Naive thymus-derived CD4-positive, alpha-beta T cell (primary cell): Measurements from ENCODE around the gene AP2S1. TPM values are rescaled to one million over a fixed set of nuclear protein-coding genes. Genes with fewer than 3 reads are reported as not detected.

Source experiments
- ATAC-seq: fragments of 150-1000 bp; cut with Tn5 transposase; 2 replicates; pipeline ENCODE4 v1.10.0; 2021; ENCODE audit warnings: mild to moderate bottlenecking, moderate library complexity
- CTCF ChIA-PET: fragments of 350-600 bp; sonication (Branson Sonifier 250); formaldehyde crosslinking; loops from one replicate; lab custom pipeline; 2021; ENCODE audit warnings: antibody characterized with exemption; lab: Charles Lee
- POLR2A ChIA-PET: fragments of 350-600 bp; sonication (Branson Sonifier 250); formaldehyde crosslinking; loops from one replicate; lab custom pipeline; 2021; ENCODE audit warnings: antibody characterized with exemption, inconsistent platforms; lab: Charles Lee
- DNase-seq, 9 donors: peaks; one replicate each; pipeline versions ENCODE4 v3.0.0 to v3.0.0-alpha.2; 2020 to 2022; ENCODE audit warnings: mixed read lengths in 1 of 9
- H3K27ac ChIP-seq: one replicate; pipeline ENCODE4 v1.7.0; 2013; ENCODE audit warnings: mild to moderate bottlenecking, low read depth, low read length, moderate library complexity
- H3K27me3 ChIP-seq, 2 donors: one replicate each; pipeline ENCODE4 v1.7.0; 2013; ENCODE audit warnings: low read length in 2 of 2, mild to moderate bottlenecking in 2 of 2, moderate library complexity in 2 of 2; ENCODE audit not compliant: control insufficient read depth in 2 of 2, insufficient read depth in 2 of 2
- H3K36me3 ChIP-seq, 3 experiments: 1 replicate in 2 of 3; 2 replicates in 1 of 3; pipeline ENCODE4 v1.7.0; 2013; ENCODE audit warnings: low read length in 3 of 3, mild to moderate bottlenecking in 3 of 3, moderate library complexity in 1 of 3; ENCODE audit not compliant: insufficient read depth in 3 of 3, control insufficient read depth in 2 of 3
- H3K4me1 ChIP-seq, 2 donors: one replicate each; pipeline ENCODE4 v1.7.0; 2013; ENCODE audit warnings: low read length in 2 of 2, mild to moderate bottlenecking in 2 of 2, moderate library complexity in 1 of 2; ENCODE audit not compliant: control insufficient read depth in 2 of 2, insufficient read depth in 2 of 2
- H3K4me3 ChIP-seq: 2 replicates; pipeline ENCODE4 v1.7.0; 2013; ENCODE audit warnings: mild to moderate bottlenecking, low read length
- H3K9me3 ChIP-seq, 3 experiments: 1 replicate in 2 of 3; 2 replicates in 1 of 3; pipeline ENCODE4 v1.7.0; 2013; ENCODE audit warnings: low read length in 3 of 3; ENCODE audit not compliant: control insufficient read depth in 2 of 3
- H3K27ac Mint-ChIP-seq, 9 donors: one replicate each; pipeline ENCODE4 v1.8.0; 2020 to 2022; ENCODE audit warnings: mixed read lengths in 9 of 9, mild to moderate bottlenecking in 8 of 9, moderate library complexity in 5 of 9, inconsistent platforms in 2 of 9
- H3K27me3 Mint-ChIP-seq, 5 donors: one replicate each; pipeline ENCODE4 v1.8.0; 2021 to 2022; ENCODE audit warnings: mixed read lengths in 5 of 5, mild to moderate bottlenecking in 1 of 5
- H3K36me3 Mint-ChIP-seq, 5 donors: one replicate each; pipeline ENCODE4 v1.8.0; 2020 to 2022; ENCODE audit warnings: mixed read lengths in 5 of 5, mild to moderate bottlenecking in 3 of 5, inconsistent platforms in 1 of 5
- H3K4me1 Mint-ChIP-seq, 7 donors: one replicate each; pipeline ENCODE4 v1.8.0; 2020 to 2022; ENCODE audit warnings: mixed read lengths in 7 of 7, mild to moderate bottlenecking in 3 of 7, inconsistent platforms in 1 of 7
- H3K4me3 Mint-ChIP-seq, 10 donors: one replicate each; pipeline ENCODE4 v1.8.0; 2020 to 2022; ENCODE audit warnings: mild to moderate bottlenecking in 10 of 10, mixed read lengths in 10 of 10, moderate library complexity in 6 of 10, inconsistent platforms in 2 of 10
- H3K9me3 Mint-ChIP-seq, 11 donors: one replicate each; pipeline ENCODE4 v1.8.0; 2020 to 2022; ENCODE audit warnings: mixed read lengths in 11 of 11, mild to moderate bottlenecking in 4 of 11, inconsistent platforms in 1 of 11, moderate library complexity in 1 of 11
- intact Hi-C, 2 donors: fragments of 100-400 bp; cut with micrococcal nuclease; formaldehyde crosslinking; loops; one replicate each; pipeline ENCODE4 v1.15.1; 2023
- polyA plus RNA-seq, 2 donors: library from polyadenylated mRNA; unstranded; fragments of 300-500 nt; fragmentation: Illumina TruSeq; gene quantifications; one replicate each; pipeline ENCODE4 v1.2.3, GENCODE V29; 2021
- total RNA-seq, 6 experiments: library from RNA in 5 of 6; stranded (reverse) in 5 of 6; gene quantifications; 1 replicate in 5 of 6; 2 replicates in 1 of 6; pipeline ENCODE4 v1.2.3 and lab custom pipeline; 2021 to 2026

AP2S1 gene
- total and polyA plus RNA-seq, 7 experiments from 2014 or later = 34.4 to 116 (median 60.1) TPM

DNA sequence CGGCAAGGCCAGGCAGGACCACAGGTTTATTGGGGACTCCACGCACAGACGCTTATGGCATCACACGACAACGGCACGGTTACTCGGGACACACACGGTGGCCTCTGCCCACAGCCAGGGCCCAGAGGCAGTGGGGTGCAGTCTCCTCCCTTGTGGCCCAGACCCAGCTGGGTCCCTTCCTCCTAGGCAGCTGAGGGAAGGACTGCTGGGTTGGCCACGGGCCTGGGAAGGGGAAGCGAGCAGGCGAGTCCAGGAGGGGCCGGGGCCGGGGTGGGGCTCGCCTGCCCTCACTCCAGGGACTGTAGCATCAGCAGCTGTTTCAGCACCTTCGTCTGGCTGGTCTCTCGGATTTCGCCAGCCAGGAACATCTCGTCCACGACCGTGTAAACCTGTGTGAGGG lies 12.5 kb downstream of the AP2S1 start:
- CTCF ChIA-PET = interaction anchor here (0.9 kb wide), 1 partner anchor 80 kb away, joined by 4 read pairs; no protein-coding TSS in a partner anchor
- H3K36me3 Mint-ChIP-seq = peaks cover 0 to 19% (median 3%) of the 10 kb centered on the region in 5 donors
- peaks cover 0 to 47% (median 0%) of the 10 kb centered on the region in 3 experiments for H3K36me3 ChIP-seq

DNA sequence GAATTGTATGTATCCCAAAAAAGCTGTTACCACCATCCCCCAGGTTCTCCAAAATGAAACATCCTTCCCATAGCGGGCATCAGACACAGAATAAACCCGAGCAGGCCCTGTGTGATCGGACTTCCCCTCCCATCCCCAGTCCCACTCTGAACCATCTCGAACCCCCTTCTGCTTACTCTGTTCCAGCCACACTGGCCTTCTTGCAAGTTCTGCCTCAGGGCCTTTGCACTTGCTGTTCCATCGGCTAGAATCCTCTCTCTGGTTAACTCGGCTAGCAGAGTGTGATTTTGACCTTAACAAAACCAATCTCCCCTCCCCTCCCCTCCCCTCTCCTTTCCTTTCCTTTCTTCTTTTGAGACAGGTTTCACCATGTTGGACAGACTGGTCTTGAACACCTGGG lies 15.7 kb downstream of the AP2S1 start:
- ChIA-PET POLR2A (no interaction called here), CTCF (no interaction called here)
- Mint-ChIP-seq H3K9me3 (no peaks in the 10 kb centered on the region), H3K27ac (no peak overlapping the region), H3K4me3 (no peak overlapping the region), H3K36me3 (peaks cover 0 to 8% (median 0%) of the 10 kb centered on the region in 5 donors), H3K27me3 (peaks cover 0 to 5% (median 0%) of the 10 kb centered on the region in 5 donors), H3K4me1 (peaks cover 0 to 2% (median 0%) of the 10 kb centered on the region in 7 donors)
- Histone ChIP-seq H3K27ac (no peak overlapping the region), H3K4me3 (no peak overlapping the region), H3K36me3 (peaks cover 0 to 26% (median 0%) of the 10 kb centered on the region in 3 experiments), H3K9me3 (no peaks in the 10 kb centered on the region), H3K27me3 (no peaks in the 10 kb centered on the region), H3K4me1 (no peaks in the 10 kb centered on the region)
- ATAC-seq = no peak
- intact Hi-C loops = no loop called here
- DNase-seq = no peak

More for the DNA sequence above, 12.5 kb downstream of the AP2S1 start:
- Mint-ChIP-seq H3K9me3 (no peaks in the 10 kb centered on the region), H3K4me1 (peaks cover 0 to 11% (median 0%) of the 10 kb centered on the region in 7 donors), H3K27ac (no peak overlapping the region), H3K4me3 (no peak overlapping the region), H3K27me3 (no peaks in the 10 kb centered on the region)
- Histone ChIP-seq H3K4me3 (no peak overlapping the region), H3K27ac (no peak overlapping the region), H3K27me3 (no peaks in the 10 kb centered on the region), H3K9me3 (no peaks in the 10 kb centered on the region), H3K4me1 (no peaks in the 10 kb centered on the region)
- DNase-seq (no peak), ATAC-seq (no peak)
- POLR2A ChIA-PET = interaction anchor here (0.9 kb wide), 1 partner anchor 51 kb away, joined by 3 read pairs; no protein-coding TSS in a partner anchor
- intact Hi-C loops = no loop called here

DNA sequence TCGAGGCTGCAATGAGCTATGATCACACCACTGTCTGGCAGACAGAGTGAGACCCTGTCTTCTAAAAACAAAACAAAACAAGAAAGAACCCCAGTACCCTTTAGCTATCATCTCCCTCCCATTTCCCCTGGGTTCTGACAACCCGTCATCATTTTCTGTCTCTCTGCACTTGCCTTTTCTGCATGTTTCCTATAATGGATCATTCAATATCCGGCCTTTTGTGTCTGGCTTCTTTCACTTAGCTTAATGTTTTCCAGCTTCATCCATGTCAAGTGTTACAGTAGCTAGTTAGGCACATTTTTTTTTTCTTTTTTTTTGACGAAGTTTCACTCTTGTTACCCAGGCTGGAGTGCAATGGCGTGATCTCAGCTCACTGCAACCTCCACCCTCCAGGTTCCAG lies 16.5 kb downstream of the AP2S1 start:
- Histone ChIP-seq H3K36me3 (peaks cover 0 to 17% (median 0%) of the 10 kb centered on the region in 3 experiments), H3K9me3 (no peaks in the 10 kb centered on the region), H3K27me3 (no peaks in the 10 kb centered on the region), H3K27ac (no peak overlapping the region), H3K4me1 (no peaks in the 10 kb centered on the region), H3K4me3 (no peak overlapping the region)
- DNase-seq (no peak), ATAC-seq (no peak)
- H3K4me1 Mint-ChIP-seq = peaks cover 0 to 4% (median 0%) of the 10 kb centered on the region in 7 donors
- H3K9me3 Mint-ChIP-seq = no peaks in the 10 kb centered on the region
- peaks cover 0 to 8% (median 0%) of the 10 kb centered on the region in 5 donors for H3K36me3 Mint-ChIP-seq
- H3K27ac Mint-ChIP-seq = no peak overlapping the region
- POLR2A ChIA-PET = interaction anchor here (0.8 to 1.2 kb wide), 3 partner anchors 9 to 22 kb away, joined by 3 read pairs; no protein-coding TSS in a partner anchor
- peaks cover 0 to 5% (median 0%) of the 10 kb centered on the region in 5 donors for H3K27me3 Mint-ChIP-seq
- H3K4me3 Mint-ChIP-seq = no peak overlapping the region
- CTCF ChIA-PET = interaction anchor here (1.1 kb wide), 1 partner anchor 69 kb away, joined by 3 read pairs; no protein-coding TSS in a partner anchor
- intact Hi-C loops = no loop called here

DNA sequence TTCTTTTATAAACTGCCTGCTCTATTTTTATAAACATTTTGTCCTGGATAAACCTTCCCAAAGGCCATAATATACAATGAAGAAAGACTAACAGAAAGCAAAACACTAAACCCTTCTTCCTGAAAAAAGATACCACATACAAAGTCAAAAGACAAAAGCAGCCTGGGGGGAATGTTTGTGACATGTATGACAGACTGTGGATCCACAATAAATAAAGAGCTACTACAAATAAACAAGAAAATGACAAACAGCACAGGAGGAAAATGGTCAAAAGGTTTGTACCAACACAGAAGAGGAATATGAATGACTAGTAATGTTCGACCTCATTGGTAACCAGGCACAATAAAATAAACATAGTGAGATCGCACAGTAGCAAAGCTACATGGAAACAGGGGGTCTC lies 19.8 kb downstream of the AP2S1 start:
- H3K9me3 Mint-ChIP-seq = no peaks in the 10 kb centered on the region
- intact Hi-C loops = no loop called here
- Histone ChIP-seq H3K4me3 (no peak overlapping the region), H3K4me1 (no peaks in the 10 kb centered on the region), H3K9me3 (no peaks in the 10 kb centered on the region), H3K27ac (no peak overlapping the region), H3K27me3 (no peaks in the 10 kb centered on the region), H3K36me3 (no peaks in the 10 kb centered on the region)
- H3K27me3 Mint-ChIP-seq = peaks cover 0 to 5% (median 0%) of the 10 kb centered on the region in 5 donors
- no peak overlapping the region for H3K27ac Mint-ChIP-seq
- DNase-seq (no peak), ATAC-seq (no peak)
- CTCF ChIA-PET = no interaction called here
- POLR2A ChIA-PET = interaction anchor here (0.6 to 1.0 kb wide), 2 partner anchors 73 to 117 kb away, joined by 3 to 5 read pairs; no protein-coding TSS in a partner anchor
- no peak overlapping the region for H3K4me3 Mint-ChIP-seq
- no peaks in the 10 kb centered on the region for H3K36me3 Mint-ChIP-seq
- H3K4me1 Mint-ChIP-seq = peaks cover 0 to 4% (median 2%) of the 10 kb centered on the region in 7 donors

DNA sequence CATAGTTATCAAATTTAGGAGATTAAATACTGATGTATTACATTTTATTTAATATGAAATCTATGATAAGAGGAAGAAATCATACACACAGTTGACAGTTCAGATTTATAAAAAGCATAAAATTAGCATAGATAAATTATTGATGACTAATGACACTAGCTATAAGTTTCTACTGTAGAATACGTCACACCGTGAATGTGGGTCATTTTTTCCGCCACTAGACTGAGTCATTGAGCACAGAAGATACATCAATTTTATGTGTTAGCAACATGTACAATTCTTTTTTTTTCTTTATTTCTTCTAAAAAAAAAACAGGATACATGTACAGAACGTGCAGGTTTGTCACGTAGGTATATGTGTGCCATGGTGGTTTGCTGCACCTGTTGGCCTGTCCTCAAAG lies 22.2 kb downstream of the AP2S1 start:
- no peaks in the 10 kb centered on the region for H3K27me3 ChIP-seq
- no peaks in the 10 kb centered on the region for H3K4me1 ChIP-seq
- no peaks in the 10 kb centered on the region for H3K9me3 Mint-ChIP-seq
- H3K4me3 Mint-ChIP-seq = no peak overlapping the region
- ChIA-PET POLR2A (no interaction called here), CTCF (interaction anchor here (0.6 kb wide), 1 partner anchor 12 kb away, joined by 3 read pairs; no protein-coding TSS in a partner anchor)
- no peak for DNase-seq
- no peaks in the 10 kb centered on the region for H3K9me3 ChIP-seq
- no peak overlapping the region for H3K27ac ChIP-seq
- no peaks in the 10 kb centered on the region for H3K36me3 ChIP-seq
- no peaks in the 10 kb centered on the region for H3K36me3 Mint-ChIP-seq
- H3K4me3 ChIP-seq = no peak overlapping the region
- peaks cover 0 to 17% (median 8%) of the 10 kb centered on the region in 7 donors for H3K4me1 Mint-ChIP-seq
- intact Hi-C loops = no loop called here
- no peak overlapping the region for H3K27ac Mint-ChIP-seq
- peaks cover 0 to 5% (median 0%) of the 10 kb centered on the region in 5 donors for H3K27me3 Mint-ChIP-seq
- ATAC-seq = no peak

DNA sequence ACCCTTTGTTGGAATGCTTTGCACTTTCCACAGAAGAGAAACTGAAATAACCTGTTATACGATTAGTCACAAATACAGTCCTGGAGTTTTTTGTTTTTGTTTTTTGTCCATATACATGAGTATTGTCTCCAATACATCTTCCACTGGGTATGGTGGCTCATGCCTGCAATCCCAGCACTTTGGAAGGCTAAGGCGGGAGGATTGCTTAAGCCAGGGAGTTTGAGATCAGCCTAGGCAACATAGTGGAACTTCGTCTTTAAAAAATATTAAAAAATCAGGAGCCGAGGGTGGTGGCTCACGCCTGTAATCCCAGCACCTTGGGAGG lies 25.0 kb downstream of the AP2S1 start:
- Histone ChIP-seq H3K4me1 (peaks cover 14 to 16% of the 10 kb centered on the region in 2 donors), H3K27ac (no peak overlapping the region), H3K9me3 (no peaks in the 10 kb centered on the region), H3K4me3 (no peak overlapping the region), H3K36me3 (no peaks in the 10 kb centered on the region), H3K27me3 (no peaks in the 10 kb centered on the region)
- CTCF ChIA-PET = no interaction called here
- peaks cover 10 to 32% (median 23%) of the 10 kb centered on the region in 7 donors for H3K4me1 Mint-ChIP-seq
- H3K36me3 Mint-ChIP-seq = no peaks in the 10 kb centered on the region
- POLR2A ChIA-PET = no interaction called here
- H3K9me3 Mint-ChIP-seq = no peaks in the 10 kb centered on the region
- intact Hi-C loops = no loop called here
- DNase-seq (no peak), ATAC-seq (no peak)
- H3K27me3 Mint-ChIP-seq = peaks cover 0 to under 1% (median 0%) of the 10 kb centered on the region in 5 donors
- H3K27ac Mint-ChIP-seq = peak overlapping the region in 2 of 9 donors; percentile 52 to 58
- H3K4me3 Mint-ChIP-seq = no peak overlapping the region
